Heart left ventricle (tissue), 16 donors: Measurements from ENCODE around the gene SRBD1. TPM values are rescaled to one million over a fixed set of nuclear protein-coding genes. Genes with fewer than 3 reads are reported as not detected.

Experiments used
- ATAC-seq, 4 donors: fragments of 200-7000 bp; cut with Tn5 transposase; one replicate each; pipeline ENCODE4 v1.9.1; 2020 to 2022; ENCODE audit warnings: moderate library complexity in 4 of 4, mild to moderate bottlenecking in 3 of 4, moderate number of reproducible peaks in 1 of 4
- DNase-seq, 5 donors: peaks; one replicate each; pipeline ENCODE4 v3.0.0-alpha.2; 2020
- H3K27ac ChIP-seq, 12 donors: fragments of 200-600 bp; sonication (generic) in 4 of 12; one replicate each; pipeline versions ENCODE4 v1.5.0 to v1.8.0; 2016 to 2022; ENCODE audit warnings: mild to moderate bottlenecking in 2 of 12
- H3K27me3 ChIP-seq, 9 donors: fragments of 200-600 bp; sonication (generic) in 2 of 9; one replicate each; pipeline versions ENCODE4 v1.5.1 to v1.8.0; 2016 to 2022; ENCODE audit warnings: mild to moderate bottlenecking in 3 of 9
- H3K36me3 ChIP-seq, 9 donors: fragments of 200-600 bp; sonication (generic) in 2 of 9; one replicate each; pipeline versions ENCODE4 v1.5.0 to v1.8.0; 2018 to 2022; ENCODE audit warnings: mild to moderate bottlenecking in 2 of 9
- H3K4me1 ChIP-seq, 12 donors: fragments of 200-600 bp; sonication (generic) in 4 of 12; one replicate each; pipeline versions ENCODE4 v1.5.0 to v1.8.0; 2016 to 2022; ENCODE audit warnings: mild to moderate bottlenecking in 3 of 12
- H3K4me3 ChIP-seq, 12 donors: fragments of 200-600 bp; sonication (generic) in 4 of 12; one replicate each; pipeline versions ENCODE4 v1.5.0 to v1.8.0; 2017 to 2022; ENCODE audit warnings: mild to moderate bottlenecking in 9 of 12, moderate library complexity in 4 of 12
- H3K9me3 ChIP-seq, 12 donors: fragments of 200-600 bp; sonication (generic) in 4 of 12; one replicate each; pipeline versions ENCODE4 v1.5.0 to v1.8.0; 2016 to 2022; ENCODE audit warnings: mild to moderate bottlenecking in 1 of 12
- POLR2A ChIP-seq, 2 donors: fragments of 450-650 bp; IDR thresholded peaks; one replicate each; pipeline ENCODE4 v1.6.1; 2017; ENCODE audit warnings: antibody characterized with exemption in 2 of 2, mild to moderate bottlenecking in 2 of 2, moderate library complexity in 2 of 2
- WGBS, 4 donors: extraction: QIAGEN DNeasy Blood & Tissue Kit in 2 of 4; methylation state at CpG; one replicate each; pipeline versions ENCODE4 v1.1.5 to v1.1.7; 2013 to 2018; 5-methylcytosine and 5-hydroxymethylcytosine counted together
- intact Hi-C, 10 donors: fragments of 100-400 bp; cut with DNase I; formaldehyde crosslinking; loops; one replicate each; pipeline versions ENCODE4 v1.11.1 to v1.14.2; 2022
- polyA plus RNA-seq, 2 donors: library from polyadenylated mRNA; stranded (reverse); fragments of 200-250 nt; gene quantifications; one replicate each; pipeline ENCODE4 v1.2.3, GENCODE V29; 2013
- total RNA-seq, 9 donors: library from RNA; depleted of rRNA in 2 of 9; stranded (reverse); fragments of >200 nt in 2 of 9; fragmentation: NEBNext Ultra II Directional in 3 of 9; extraction: Animal tissue kit (Norgen Biotek cat#: 25700) in 3 of 9; gene quantifications; one replicate each; pipeline versions ENCODE4 v1.1.0 to v1.2.4, GENCODE V29; 2016 to 2023
- TF ChIP-seq, protein P1 (sequence below), 12 donors: fragments of 200-600 bp; sonication (generic) in 4 of 12; IDR thresholded peaks; one replicate each; pipeline versions ENCODE4 v1.5.0 to v1.8.0; 2018 to 2022; ENCODE audit warnings: antibody characterized with exemption in 12 of 12, mild to moderate bottlenecking in 5 of 12
- donor health status: ischemic (EF 13 %, LVEDD 7.1; RV severe dilation, severe dysfunction).
- donor health status: healthy with polysubstance abuse.
- donor health status: DM: no; HTN: yes; CAD: no.
- donor health status: DM: no; HTN: no; CAD: no.
- donor health status: ischemic (EF 25% LVEDD 6.9; RV normal size, moderate dysfunction).
- donor health status: ischemic (EF 25% LVEDD 5.7; RV mildly dilated, moderate dysfunction).
- donor health status: healthy.
- donor health status: DM: yes; HTN: yes; CAD: no.
- donor health status: ischemic (EF 35%, LVEDD 5.7; RV mildly dilated, moderate dysfunction).
- donor health status: nonischemic (EF 11% LVEDD 7.7; RV severe dilation, severe dysfunction).
- donor health status: DM: yes; HTN: yes; CAD: no.
- donor health status: PGD.
- donor health status: ischemic (EF 29% LVEDD 5.4; RV normal size, mild dysfunction).
- donor health status: nonischemic (EF 23%, LVEDD 6.1; RV moderate dilation, normal function).

The SRBD1 gene
- total and polyA plus RNA-seq, 11 donors: 3.0 to 16.9 (median 10.2) TPM

DNA sequence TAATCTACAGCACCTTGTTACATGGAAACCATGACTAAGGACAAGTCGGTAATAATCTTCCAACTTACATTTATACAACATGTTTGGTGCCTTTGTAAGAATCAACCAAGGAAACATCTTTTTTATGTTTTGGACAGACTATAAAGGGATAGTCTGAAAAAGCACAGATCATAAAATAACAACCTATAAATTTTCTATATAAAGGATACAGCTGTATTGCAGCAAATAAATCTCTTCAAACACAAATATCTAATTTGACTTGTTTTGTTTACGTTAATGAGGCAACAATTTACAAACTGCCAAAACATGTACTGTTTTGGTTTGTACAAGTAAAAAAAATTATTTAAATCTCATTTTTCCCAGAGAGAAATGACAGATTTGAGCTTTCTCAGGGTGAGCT, 92.5 kb downstream of the SRBD1 start:
- Histone ChIP-seq H3K4me1 (no peaks in the 10 kb centered on the region), H3K4me3 (no peak overlapping the region), H3K27ac (no peak overlapping the region), H3K9me3 (no peaks in the 10 kb centered on the region), H3K36me3 (no peaks in the 10 kb centered on the region), H3K27me3 (no peaks in the 10 kb centered on the region)
- TF ChIP-seq, protein P1, sequence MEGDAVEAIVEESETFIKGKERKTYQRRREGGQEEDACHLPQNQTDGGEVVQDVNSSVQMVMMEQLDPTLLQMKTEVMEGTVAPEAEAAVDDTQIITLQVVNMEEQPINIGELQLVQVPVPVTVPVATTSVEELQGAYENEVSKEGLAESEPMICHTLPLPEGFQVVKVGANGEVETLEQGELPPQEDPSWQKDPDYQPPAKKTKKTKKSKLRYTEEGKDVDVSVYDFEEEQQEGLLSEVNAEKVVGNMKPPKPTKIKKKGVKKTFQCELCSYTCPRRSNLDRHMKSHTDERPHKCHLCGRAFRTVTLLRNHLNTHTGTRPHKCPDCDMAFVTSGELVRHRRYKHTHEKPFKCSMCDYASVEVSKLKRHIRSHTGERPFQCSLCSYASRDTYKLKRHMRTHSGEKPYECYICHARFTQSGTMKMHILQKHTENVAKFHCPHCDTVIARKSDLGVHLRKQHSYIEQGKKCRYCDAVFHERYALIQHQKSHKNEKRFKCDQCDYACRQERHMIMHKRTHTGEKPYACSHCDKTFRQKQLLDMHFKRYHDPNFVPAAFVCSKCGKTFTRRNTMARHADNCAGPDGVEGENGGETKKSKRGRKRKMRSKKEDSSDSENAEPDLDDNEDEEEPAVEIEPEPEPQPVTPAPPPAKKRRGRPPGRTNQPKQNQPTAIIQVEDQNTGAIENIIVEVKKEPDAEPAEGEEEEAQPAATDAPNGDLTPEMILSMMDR (IDR thresholded peaks at IDR 0.05): no peak
- no peak for TF ChIP-seq POLR2A (IDR thresholded peaks at IDR 0.05)
- ATAC-seq (no peak), DNase-seq (no peak)
- intact Hi-C loops: no loop called here
- whole genome bisulfite sequencing, 4 donors: 75 to 96% (median 88%) methylated on average over 2 of the region's 2 CpGs

DNA sequence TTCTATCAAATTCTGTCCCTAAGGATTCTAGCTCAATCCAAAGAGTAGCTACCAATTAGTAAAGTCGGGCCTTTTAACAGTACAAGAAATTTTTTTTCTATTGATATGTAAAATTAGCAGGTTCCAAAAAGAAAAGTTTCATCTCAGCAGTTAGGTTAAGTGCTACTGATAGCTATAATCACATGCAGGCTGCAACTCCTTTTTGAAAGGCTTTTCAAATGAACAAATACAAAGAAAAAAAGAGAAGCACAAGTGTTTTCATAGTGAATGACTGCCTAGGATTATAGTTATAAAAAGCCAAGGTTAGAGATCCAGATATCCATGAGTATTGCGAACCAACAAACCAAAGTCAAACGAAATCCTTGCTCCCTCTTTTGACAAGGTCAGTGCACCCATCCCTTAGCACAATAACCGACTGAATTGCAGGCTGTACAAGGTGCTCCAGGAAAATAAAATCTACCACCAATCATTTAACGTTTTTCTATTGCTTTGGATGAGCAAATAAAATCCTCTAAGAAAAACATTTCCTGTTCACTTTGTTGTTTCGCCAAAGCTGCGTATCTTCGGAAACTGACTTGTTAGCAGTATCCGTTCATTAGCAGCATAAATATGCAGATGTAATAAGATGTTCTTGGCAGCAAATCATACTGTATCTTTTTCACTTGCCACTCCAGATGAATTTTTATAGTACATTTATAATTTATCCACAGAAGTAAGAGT, 100.2 kb downstream of the SRBD1 start:
- Histone ChIP-seq H3K27me3 (no peaks in the 10 kb centered on the region), H3K4me3 (no peak overlapping the region), H3K27ac (no peak overlapping the region), H3K9me3 (no peaks in the 10 kb centered on the region), H3K4me1 (no peaks in the 10 kb centered on the region), H3K36me3 (peaks cover 0 to 3% (median 0%) of the 10 kb centered on the region in 9 donors)
- no peak for DNase-seq
- intact Hi-C loops: no loop called here
- 69 to 88% (median 70%) methylated on average over 9 of the region's 9 CpGs for WGBS, 4 donors
- TF ChIP-seq, protein P1 (IDR thresholded peaks at IDR 0.05): no peak
- TF ChIP-seq POLR2A (IDR thresholded peaks at IDR 0.05): no peak
- no peak for ATAC-seq

DNA sequence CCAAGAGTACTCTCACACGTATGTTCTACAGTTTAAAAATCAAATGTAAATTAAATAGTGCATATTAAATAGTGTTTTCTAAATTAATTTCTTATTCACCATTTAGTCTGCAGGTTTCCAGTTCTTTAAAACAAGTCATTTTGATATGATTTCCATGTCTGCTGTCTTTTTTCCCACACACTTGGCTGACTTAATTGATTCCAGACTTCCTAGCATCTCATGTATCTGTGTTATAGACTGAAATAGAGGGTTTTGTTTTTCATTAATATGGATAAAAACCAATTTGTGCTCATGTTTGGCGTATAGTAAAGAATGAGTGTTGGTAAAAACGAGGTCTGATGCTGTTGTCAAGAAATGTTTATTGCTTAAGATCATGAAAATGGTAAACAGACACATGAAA, 104.3 kb downstream of the SRBD1 start:
- peaks cover 0 to 6% (median 0%) of the 10 kb centered on the region in 12 donors for H3K4me1 ChIP-seq
- no peak overlapping the region for H3K27ac ChIP-seq
- no peaks in the 10 kb centered on the region for H3K36me3 ChIP-seq
- no peak for TF ChIP-seq POLR2A (IDR thresholded peaks at IDR 0.05)
- TF ChIP-seq, protein P1 (IDR thresholded peaks at IDR 0.05): no peak
- intact Hi-C loops: no loop called here
- H3K9me3 ChIP-seq: peaks cover 0 to under 1% (median 0%) of the 10 kb centered on the region in 12 donors
- H3K27me3 ChIP-seq: no peaks in the 10 kb centered on the region
- no peak for ATAC-seq
- no peak overlapping the region for H3K4me3 ChIP-seq
- no peak for DNase-seq
- WGBS, 4 donors: 94 to 95% (median 95%) methylated on average over 3 of the region's 3 CpGs

DNA sequence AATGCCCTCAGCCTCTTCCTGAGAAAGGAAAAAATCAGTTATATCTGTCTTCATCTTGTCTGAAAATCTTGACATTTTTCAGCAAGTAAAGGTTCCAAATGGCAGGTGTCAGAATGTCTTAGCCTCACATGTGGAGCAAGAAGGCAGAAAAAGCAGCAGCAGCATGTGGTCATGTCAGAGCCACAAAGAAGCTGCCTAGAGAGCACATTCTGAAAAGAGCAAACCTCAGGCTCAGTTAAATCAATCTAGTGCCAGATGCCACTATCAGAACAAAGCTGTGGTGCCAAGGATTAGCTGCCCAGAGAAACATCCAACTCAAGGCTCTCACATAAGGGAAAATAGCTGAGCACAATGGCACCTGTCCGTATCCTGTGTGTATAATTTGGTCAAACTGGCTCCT, 105.9 kb downstream of the SRBD1 start:
- Histone ChIP-seq H3K27ac (no peak overlapping the region), H3K27me3 (no peaks in the 10 kb centered on the region), H3K36me3 (peaks cover 0 to 5% (median 0%) of the 10 kb centered on the region in 9 donors), H3K9me3 (peaks cover 0 to 9% (median 0%) of the 10 kb centered on the region in 12 donors), H3K4me1 (peaks cover 0 to 6% (median 0%) of the 10 kb centered on the region in 12 donors), H3K4me3 (no peak overlapping the region)
- DNase-seq (no peak), ATAC-seq (peak in 3 of 4 donors; percentile 26 to 45 (median 29))
- TF ChIP-seq, protein P1 (IDR thresholded peaks at IDR 0.05): no peak
- TF ChIP-seq POLR2A (IDR thresholded peaks at IDR 0.05): no peak
- 67 to 88% (median 82%) methylated on average over 1 of the region's 1 CpG for WGBS, 4 donors
- intact Hi-C loops: no loop called here
